ENCODE data around the gene RHOF.

The RHOF gene

GRCh38 chr12:121819212-121819949 lies 25.9 kb upstream of the RHOF start:
- no peak for DNase-seq (ENCODE audit: low read depth in 2 of 2)

GRCh38 chr12:121817648-121818043 lies 24.2 kb upstream of the RHOF start:
- no peak for DNase-seq (ENCODE audit: low read depth in 2 of 2)

- DNase-seq (ENCODE audit: low read depth in 2 of 2): no peak
Measured at GRCh38 chr12:121816925-121817647, 23.6 kb upstream of the RHOF start.

- DNase-seq (ENCODE audit: low read depth in 2 of 2): no peak
Measured at GRCh38 chr12:121815263-121815662, 21.8 kb upstream of the RHOF start.

- DNase-seq (ENCODE audit: low read depth in 2 of 2): no peak
Measured at GRCh38 chr12:121814429-121815119, 21.1 kb upstream of the RHOF start.

DNA sequence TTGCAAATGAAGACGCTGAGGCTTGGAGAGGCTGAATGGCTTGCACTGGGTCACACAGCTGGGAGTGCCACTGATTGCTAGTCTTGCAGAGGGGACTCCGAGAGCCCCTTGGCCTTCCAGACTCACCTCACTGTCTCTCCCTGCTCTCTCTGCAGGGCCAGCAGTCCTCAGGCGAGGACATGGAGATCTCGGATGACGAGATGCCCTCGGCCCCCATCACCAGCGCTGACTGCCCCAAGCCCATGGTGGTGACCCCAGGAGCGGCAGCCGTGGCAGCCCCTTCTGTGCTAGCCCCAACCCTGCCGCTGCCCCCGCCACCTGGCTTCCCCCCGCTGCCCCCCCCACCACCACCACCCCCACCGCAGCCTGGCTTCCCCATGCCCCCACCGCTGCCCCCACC lies 20.5 kb upstream of the RHOF start:
- DNase-seq (ENCODE audit: low read depth in 2 of 2): no peak

GRCh38 chr12:121812921-121813896 lies 19.7 kb upstream of the RHOF start:
- DNase-seq (ENCODE audit: low read depth in 2 of 2): no peak

- no peak for DNase-seq (ENCODE audit: low read depth in 2 of 2)
Measured at GRCh38 chr12:121812320-121812871, 18.9 kb upstream of the RHOF start.

- DNase-seq (ENCODE audit: low read depth in 2 of 2): peak in 1 of 2 donors; percentile 58
Measured at GRCh38 chr12:121811434-121812319, 18.2 kb upstream of the RHOF start.

- no peak for DNase-seq (ENCODE audit: low read depth in 2 of 2)
Measured at GRCh38 chr12:121810833-121811433, 17.4 kb upstream of the RHOF start.

DNA sequence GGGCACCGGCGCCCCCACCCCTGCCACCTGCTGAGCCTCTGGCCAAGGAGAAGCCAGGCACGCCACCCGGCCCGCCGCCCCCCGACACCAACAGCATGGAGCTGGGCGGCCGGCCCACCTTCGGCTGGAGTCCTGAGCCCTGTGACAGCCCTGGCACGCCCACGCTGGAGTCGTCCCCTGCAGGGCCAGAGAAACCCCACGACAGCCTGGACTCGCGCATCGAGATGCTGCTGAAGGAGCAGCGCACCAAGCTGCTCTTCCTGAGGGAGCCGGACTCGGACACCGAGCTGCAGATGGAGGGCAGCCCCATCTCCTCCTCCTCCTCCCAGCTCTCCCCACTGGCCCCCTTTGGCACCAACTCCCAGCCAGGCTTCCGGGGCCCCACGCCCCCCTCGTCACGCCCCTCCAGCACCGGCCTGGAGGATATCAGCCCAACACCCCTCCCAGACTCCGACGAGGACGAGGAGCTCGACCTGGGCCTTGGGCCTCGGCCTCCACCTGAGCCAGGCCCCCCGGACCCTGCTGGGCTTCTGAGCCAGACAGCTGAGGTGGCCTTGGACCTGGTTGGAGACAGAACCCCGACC lies 16.8 kb upstream of the RHOF start:
- no peak for DNase-seq (ENCODE audit: low read depth in 2 of 2)

- no peak for DNase-seq (ENCODE audit: low read depth in 2 of 2)
Measured at GRCh38 chr12:121809712-121810116, 16.2 kb upstream of the RHOF start.

DNA sequence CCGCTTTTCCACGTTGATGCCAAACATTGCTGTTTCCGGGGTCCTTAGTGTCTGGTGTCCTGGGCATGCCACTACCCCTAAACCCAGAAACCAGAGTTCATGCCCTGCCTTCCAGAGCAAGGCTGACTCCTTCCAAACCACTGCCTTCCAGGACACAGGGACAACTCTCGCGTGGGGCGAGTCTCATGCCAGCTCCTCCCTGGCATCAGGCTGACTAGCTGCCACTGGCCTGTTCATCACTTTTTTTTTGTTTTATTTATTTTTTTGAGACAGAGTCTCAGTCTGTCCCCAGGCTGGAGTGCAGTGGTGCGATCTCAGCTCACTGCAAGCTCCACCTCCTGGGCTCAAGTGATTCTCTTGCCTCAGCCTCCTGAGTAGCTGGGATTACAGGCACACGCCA lies 15.1 kb upstream of the RHOF start:
- DNase-seq (ENCODE audit: low read depth in 2 of 2): no peak

DNA sequence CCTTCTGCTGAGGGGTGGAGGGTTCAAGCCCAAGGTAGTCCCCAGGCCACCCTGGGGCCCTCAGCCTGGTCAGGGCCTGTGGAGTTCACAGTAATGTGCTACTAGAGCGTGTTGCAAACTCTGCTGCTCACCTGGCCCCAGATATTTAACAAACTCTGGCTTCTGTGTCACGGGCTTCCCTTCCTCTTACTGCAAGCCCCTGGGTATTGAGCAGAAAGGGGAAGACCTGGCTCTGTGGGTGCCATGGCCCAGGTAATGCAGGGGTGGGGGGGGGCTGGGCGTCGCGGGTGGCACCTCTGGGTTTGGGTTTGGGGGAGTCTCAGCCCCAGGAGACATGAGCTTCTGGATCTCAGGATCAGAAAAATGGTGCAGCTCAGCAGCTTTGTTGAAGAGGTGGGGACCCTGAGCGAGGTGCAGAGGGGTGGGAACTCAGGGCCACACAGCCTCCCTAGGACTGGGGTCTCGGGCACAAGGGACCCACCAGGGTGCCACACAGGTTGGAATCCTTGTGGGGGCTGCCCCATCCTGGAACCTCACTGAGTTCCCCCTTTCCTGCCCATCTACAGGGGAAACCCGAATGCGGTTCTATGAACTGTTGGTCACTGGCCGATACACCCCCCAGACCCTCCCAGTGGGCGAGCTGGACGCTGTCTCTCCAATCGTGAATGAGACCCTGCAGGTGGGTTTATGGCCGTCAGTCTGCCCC lies 14.3 kb upstream of the RHOF start:
- DNase-seq (ENCODE audit: low read depth in 2 of 2): no peak

DNA sequence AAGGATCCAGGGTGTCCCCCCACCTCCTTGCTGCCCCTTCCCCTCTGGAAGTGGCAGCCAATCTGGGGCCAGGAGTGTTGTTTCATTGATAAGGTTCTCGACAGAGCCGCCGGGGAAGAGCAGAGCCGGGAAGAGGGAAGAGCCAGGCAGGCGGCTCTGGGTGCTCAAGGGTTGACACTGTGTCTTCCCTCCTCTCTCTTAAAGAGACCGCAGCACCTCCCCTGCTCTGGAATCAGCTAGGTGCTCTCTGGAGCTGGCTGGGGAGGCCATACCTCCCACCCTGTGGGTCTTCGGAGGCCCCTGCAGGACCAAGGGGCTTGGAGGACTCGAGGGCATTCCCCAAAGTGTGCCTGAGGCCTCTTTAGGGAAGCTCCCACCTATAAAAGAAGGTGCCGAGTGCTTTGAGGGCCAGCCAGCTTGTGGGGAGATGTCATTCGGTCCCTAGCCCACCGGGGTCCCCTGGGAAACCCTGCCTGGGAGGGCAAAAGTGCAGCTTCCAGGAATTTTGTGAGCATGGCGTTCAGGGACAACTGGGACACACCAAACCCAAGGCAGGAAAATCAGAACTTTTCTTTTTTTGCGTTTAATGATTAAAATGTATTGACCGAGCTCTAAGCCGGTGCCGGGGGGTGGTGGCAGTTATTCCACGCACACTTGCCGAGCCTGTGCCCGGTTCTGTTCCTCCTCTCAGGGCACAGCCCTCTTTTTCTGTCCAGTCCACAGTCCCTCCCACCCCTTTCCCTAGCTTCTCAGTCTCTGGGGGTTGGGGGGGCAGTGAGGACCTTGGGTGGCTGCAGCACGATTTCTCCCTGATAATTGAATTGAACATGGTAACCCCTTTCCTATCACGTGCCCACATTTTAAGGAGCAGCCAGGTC lies 13.3 kb upstream of the RHOF start:
- no peak for DNase-seq (ENCODE audit: low read depth in 2 of 2)

DNA sequence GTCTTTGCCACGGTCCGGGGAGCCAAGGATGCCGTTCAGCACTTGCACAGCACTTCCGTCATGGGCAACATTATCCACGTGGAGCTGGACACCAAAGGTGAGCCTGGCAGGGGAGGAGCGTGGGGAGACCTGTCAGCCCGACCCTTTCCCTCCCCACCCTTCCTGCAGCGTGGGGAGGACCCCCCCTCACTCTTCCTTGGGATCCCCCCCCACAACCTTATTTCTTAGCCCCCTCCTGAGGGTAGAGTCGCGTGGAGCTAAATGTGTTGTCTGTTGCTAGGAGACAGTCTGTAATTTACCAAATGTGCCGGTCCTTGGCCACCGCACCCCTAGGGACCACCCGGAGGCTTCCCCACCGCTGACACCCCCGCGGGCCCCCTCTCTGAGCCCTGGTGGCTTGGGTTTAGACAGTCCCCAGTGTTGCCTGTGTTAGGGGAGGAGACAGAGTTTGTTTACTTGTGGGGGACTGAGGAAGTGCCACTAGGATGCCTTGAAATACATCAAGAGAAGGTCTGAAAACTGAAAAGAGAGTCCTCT lies 12.6 kb upstream of the RHOF start:
- no peak for DNase-seq (ENCODE audit: low read depth in 2 of 2)

GRCh38 chr12:121805171-121806008 lies 11.9 kb upstream of the RHOF start:
- DNase-seq (ENCODE audit: low read depth in 2 of 2): no peak
